Measurements from ENCODE around the gene EFNA5. TPM values are rescaled to one million over a fixed set of nuclear protein-coding genes. Genes with fewer than 3 reads are reported as not detected.

EFNA5 gene
- total RNA-seq, 1 experiment from 2014 or later: 1.5 TPM

GRCh38 chr5:107361945-107362344 lies 308.8 kb downstream of the EFNA5 start:
- Mint-ChIP-seq H3K36me3 (ENCODE audit: insufficient read depth, unreplicated experiment) (no peaks in the 10 kb centered on the region), H3K27me3 (ENCODE audit: insufficient read depth, unreplicated experiment) (peaks cover 12% of the 10 kb centered on the region), H3K4me3 (ENCODE audit: unreplicated experiment) (no peak overlapping the region), H3K4me1 (ENCODE audit: low read depth, unreplicated experiment) (no peaks in the 10 kb centered on the region), H3K9me3 (ENCODE audit: unreplicated experiment) (no peaks in the 10 kb centered on the region), H3K27ac (ENCODE audit: unreplicated experiment) (no peak overlapping the region)
- POLR2A ChIA-PET: no interaction called here
- Histone ChIP-seq H3K4me1 (no peaks in the 10 kb centered on the region), H3K36me3 (ENCODE audit: control insufficient read depth, insufficient read depth, low read length) (no peaks in the 10 kb centered on the region), H3K4me3 (ENCODE audit: low read depth, low read length) (no peak overlapping the region), H3K9me3 (no peaks in the 10 kb centered on the region), H3K27me3 (replicated peaks; ENCODE audit: control insufficient read depth, insufficient read depth, low read length) (no peaks in the 10 kb centered on the region; the same call in 1 of the 2 replicates)
- intact Hi-C loops (cut with micrococcal nuclease; ENCODE audit: unreplicated experiment): no loop called here
- no TSS peak for BruUV-seq (replicated peaks)
- CTCF ChIA-PET: no interaction called here
- TF ChIP-seq, protein P1, sequence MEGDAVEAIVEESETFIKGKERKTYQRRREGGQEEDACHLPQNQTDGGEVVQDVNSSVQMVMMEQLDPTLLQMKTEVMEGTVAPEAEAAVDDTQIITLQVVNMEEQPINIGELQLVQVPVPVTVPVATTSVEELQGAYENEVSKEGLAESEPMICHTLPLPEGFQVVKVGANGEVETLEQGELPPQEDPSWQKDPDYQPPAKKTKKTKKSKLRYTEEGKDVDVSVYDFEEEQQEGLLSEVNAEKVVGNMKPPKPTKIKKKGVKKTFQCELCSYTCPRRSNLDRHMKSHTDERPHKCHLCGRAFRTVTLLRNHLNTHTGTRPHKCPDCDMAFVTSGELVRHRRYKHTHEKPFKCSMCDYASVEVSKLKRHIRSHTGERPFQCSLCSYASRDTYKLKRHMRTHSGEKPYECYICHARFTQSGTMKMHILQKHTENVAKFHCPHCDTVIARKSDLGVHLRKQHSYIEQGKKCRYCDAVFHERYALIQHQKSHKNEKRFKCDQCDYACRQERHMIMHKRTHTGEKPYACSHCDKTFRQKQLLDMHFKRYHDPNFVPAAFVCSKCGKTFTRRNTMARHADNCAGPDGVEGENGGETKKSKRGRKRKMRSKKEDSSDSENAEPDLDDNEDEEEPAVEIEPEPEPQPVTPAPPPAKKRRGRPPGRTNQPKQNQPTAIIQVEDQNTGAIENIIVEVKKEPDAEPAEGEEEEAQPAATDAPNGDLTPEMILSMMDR (IDR thresholded peaks at IDR 0.05; ENCODE audit: insufficient read depth in 1 of 2, low read depth in 1 of 2, low read length in 1 of 2, severe bottlenecking in 1 of 2, unreplicated experiment in 1 of 2): no peak
- DNase-seq: no peak

GRCh38 chr5:107359916-107360234 lies 310.9 kb downstream of the EFNA5 start:
- Histone ChIP-seq H3K36me3 (ENCODE audit: control insufficient read depth, insufficient read depth, low read length) (no peaks in the 10 kb centered on the region), H3K4me1 (no peaks in the 10 kb centered on the region), H3K9me3 (no peaks in the 10 kb centered on the region), H3K27me3 (replicated peaks; ENCODE audit: control insufficient read depth, insufficient read depth, low read length) (no peaks in the 10 kb centered on the region; the same call in 1 of the 2 replicates), H3K4me3 (ENCODE audit: low read depth, low read length) (no peak overlapping the region)
- Mint-ChIP-seq H3K4me1 (ENCODE audit: low read depth, unreplicated experiment) (no peaks in the 10 kb centered on the region), H3K27ac (ENCODE audit: unreplicated experiment) (no peak overlapping the region), H3K27me3 (ENCODE audit: insufficient read depth, unreplicated experiment) (peaks cover 3% of the 10 kb centered on the region), H3K36me3 (ENCODE audit: insufficient read depth, unreplicated experiment) (no peaks in the 10 kb centered on the region), H3K9me3 (ENCODE audit: unreplicated experiment) (no peaks in the 10 kb centered on the region), H3K4me3 (ENCODE audit: unreplicated experiment) (no peak overlapping the region)
- ChIA-PET POLR2A (no interaction called here), CTCF (interaction anchor here (0.6 kb wide), 1 partner anchor 301 kb away, joined by 4 read pairs; no protein-coding TSS in a partner anchor)
- BruUV-seq (replicated peaks): no TSS peak
- TF ChIP-seq, protein P1 (IDR thresholded peaks at IDR 0.05; ENCODE audit: insufficient read depth in 1 of 2, low read depth in 1 of 2, low read length in 1 of 2, severe bottlenecking in 1 of 2, unreplicated experiment in 1 of 2): no peak
- no peak for DNase-seq
- intact Hi-C loops (cut with micrococcal nuclease; ENCODE audit: unreplicated experiment): no loop called here

GRCh38 chr5:107359033-107359915 lies 311.5 kb downstream of the EFNA5 start:
- intact Hi-C loops (cut with micrococcal nuclease; ENCODE audit: unreplicated experiment): no loop called here
- Histone ChIP-seq H3K9me3 (no peaks in the 10 kb centered on the region), H3K4me3 (ENCODE audit: low read depth, low read length) (no peak overlapping the region), H3K27me3 (replicated peaks; ENCODE audit: control insufficient read depth, insufficient read depth, low read length) (no peaks in the 10 kb centered on the region; the same call in 1 of the 2 replicates), H3K4me1 (no peaks in the 10 kb centered on the region), H3K36me3 (ENCODE audit: control insufficient read depth, insufficient read depth, low read length) (no peaks in the 10 kb centered on the region)
- POLR2A ChIA-PET: no interaction called here
- Mint-ChIP-seq H3K4me3 (ENCODE audit: unreplicated experiment) (no peak overlapping the region), H3K4me1 (ENCODE audit: low read depth, unreplicated experiment) (no peaks in the 10 kb centered on the region), H3K27me3 (ENCODE audit: insufficient read depth, unreplicated experiment) (peaks cover 6% of the 10 kb centered on the region), H3K9me3 (ENCODE audit: unreplicated experiment) (no peaks in the 10 kb centered on the region), H3K27ac (ENCODE audit: unreplicated experiment) (no peak overlapping the region), H3K36me3 (ENCODE audit: insufficient read depth, unreplicated experiment) (no peaks in the 10 kb centered on the region)
- BruUV-seq (replicated peaks): no TSS peak
- CTCF ChIA-PET: no interaction called here
- TF ChIP-seq, protein P1 (IDR thresholded peaks at IDR 0.05; ENCODE audit: insufficient read depth in 1 of 2, low read depth in 1 of 2, low read length in 1 of 2, severe bottlenecking in 1 of 2, unreplicated experiment in 1 of 2): no peak
- DNase-seq: no peak
